Left renal cortex interstitium (tissue), 4 donors: Measurements from ENCODE around the gene STX7. TPM values are rescaled to one million over a fixed set of nuclear protein-coding genes. Genes with fewer than 3 reads are reported as not detected.
"Not testable (repeated sequence)": the region's sequence is repeated elsewhere in the genome, so short reads cannot be mapped to it uniquely, and the experiment has no call there.

Source experiments
- DNase-seq, 4 donors: peaks; one replicate each; pipeline ENCODE4 v3.0.0-alpha.2; 2013; ENCODE audit warnings: low read depth in 4 of 4, low spot score in 2 of 4, missing footprints in 1 of 4
- polyA plus RNA-seq, 4 donors: library from polyadenylated mRNA; unstranded; fragments of 120-200 nt; gene quantifications; one replicate each; pipeline ENCODE4 v1.2.1, GENCODE V29; 2013; ENCODE audit not compliant: insufficient read length in 4 of 4

The STX7 gene
- 100 to 1,000 TPM in 1 of 4 donors, 10 to 100 TPM in 3; 80.2 to 101 (median 86.0) TPM for polyA plus RNA-seq

- peak; percentile 77 to 85 (median 84) for DNase-seq
Observed at GRCh38 chr6:132512638-132513632, at the start of gene STX7. TSS of gene STX7 (minus strand) at chr6:132513116. CDS start at chr6:132503530, 9,586 bp downstream.

- not testable (repeated sequence) for DNase-seq
Observed at GRCh38 chr6:132560087-132560486, 47.2 kb upstream of the STX7 start.

- no peak for DNase-seq
Observed at GRCh38 chr6:132552372-132552771, 39.5 kb upstream of the STX7 start, which contains the start of gene TAAR8. TSS of gene TAAR8 (plus strand) at chr6:132552672. CDS start at chr6:132552693, 21 bp downstream.

GRCh38 chr6:132551214-132551613, 38.3 kb upstream of the STX7 start:
- DNase-seq = no peak

GRCh38 chr6:132548746-132549463, 36.0 kb upstream of the STX7 start:
- DNase-seq = no peak

GRCh38 chr6:132544826-132545225, 31.9 kb upstream of the STX7 start:
- no peak for DNase-seq

GRCh38 chr6:132537977-132538376, 25.1 kb upstream of the STX7 start, which contains the start of gene TAAR9:
TSS of gene TAAR9 (plus strand) at chr6:132538277. CDS start at chr6:132538290, 13 bp downstream.
- DNase-seq = no peak

- no peak for DNase-seq
Observed at GRCh38 chr6:132537145-132537544, 24.2 kb upstream of the STX7 start.

- DNase-seq = not testable (repeated sequence)
Observed at GRCh38 chr6:132534546-132534945, 21.6 kb upstream of the STX7 start.

- peak in 3 of 4 donors; percentile 54 to 60 (median 59) for DNase-seq
Observed at GRCh38 chr6:132530293-132530974, 17.5 kb upstream of the STX7 start.

- no peak for DNase-seq
Observed at GRCh38 chr6:132527791-132528190, 14.9 kb upstream of the STX7 start.

- DNase-seq = no peak
Observed at GRCh38 chr6:132526461-132526860, 13.5 kb upstream of the STX7 start.

GRCh38 chr6:132525866-132526265, 12.9 kb upstream of the STX7 start:
- no peak for DNase-seq

- DNase-seq = no peak
Observed at GRCh38 chr6:132524646-132525045, 11.7 kb upstream of the STX7 start.

GRCh38 chr6:132520953-132521352, 8.0 kb upstream of the STX7 start:
- no peak for DNase-seq

GRCh38 chr6:132515386-132515785, 2.5 kb upstream of the STX7 start:
- DNase-seq = no peak

- no peak for DNase-seq
Observed at GRCh38 chr6:132513831-132514545, 1.1 kb upstream of the STX7 start.

GRCh38 chr6:132512342-132512637, 626 bp downstream of the STX7 start:
- DNase-seq = no peak

- DNase-seq = no peak
Observed at GRCh38 chr6:132511831-132512220, 1.1 kb downstream of the STX7 start.

GRCh38 chr6:132511210-132511830, 1.6 kb downstream of the STX7 start:
- DNase-seq = no peak
